Mesendoderm (in vitro differentiated cells): ENCODE data around the gene TRABD2B.

Experiments used
- DNase-seq: peaks from one replicate; pipeline ENCODE4 v3.0.0; 2013
- H2AK5ac ChIP-seq: 2 replicates; pipeline ENCODE4 v1.6.1; 2013; ENCODE audit warnings: low read length, inconsistent platforms
- H2BK120ac ChIP-seq: 2 replicates; pipeline ENCODE4 v1.6.1; 2013; ENCODE audit warnings: low read depth, mild to moderate bottlenecking, low read length, moderate library complexity, mixed read lengths
- H2BK15ac ChIP-seq: replicated peaks from 2 replicates; pipeline ENCODE4 v1.6.1; 2013; ENCODE audit warnings: low read depth, mild to moderate bottlenecking, moderate library complexity
- H2BK5ac ChIP-seq: 2 replicates; pipeline ENCODE4 v1.6.1; 2013; ENCODE audit warnings: low read length, inconsistent platforms
- H3K18ac ChIP-seq: 2 replicates; pipeline ENCODE4 v1.6.1; 2013; ENCODE audit warnings: mild to moderate bottlenecking, low read length, mixed read lengths
- H3K23ac ChIP-seq: one replicate; pipeline ENCODE4 v1.6.1; 2013; ENCODE audit warnings: low read length
- H3K27ac ChIP-seq: 2 replicates; pipeline ENCODE4 v1.5.1; 2013; ENCODE audit warnings: low read depth, mild to moderate bottlenecking, inconsistent platforms, low read length, moderate library complexity
- H3K27me3 ChIP-seq: 2 replicates; pipeline ENCODE4 v1.6.1; 2013; ENCODE audit warnings: low read length, control low read depth, mild to moderate bottlenecking, inconsistent platforms; ENCODE audit not compliant: insufficient read depth, poor library complexity
- H3K36me3 ChIP-seq: 2 replicates; pipeline ENCODE4 v1.6.1; 2013; ENCODE audit warnings: low read length, inconsistent platforms; ENCODE audit not compliant: control insufficient read depth, insufficient read depth
- H3K4ac ChIP-seq: one replicate; pipeline ENCODE4 v1.6.1; 2013; ENCODE audit warnings: low read depth, mild to moderate bottlenecking, low read length, moderate library complexity
- H3K4me1 ChIP-seq: 2 replicates; pipeline ENCODE4 v1.6.1; 2013; ENCODE audit warnings: low read depth, low read length, inconsistent platforms; ENCODE audit not compliant: control insufficient read depth
- H3K4me2 ChIP-seq: 2 replicates; pipeline ENCODE4 v1.6.1; 2013; ENCODE audit warnings: low read length
- H3K4me3 ChIP-seq: 2 replicates; pipeline ENCODE4 v1.5.1; 2013; ENCODE audit warnings: mild to moderate bottlenecking, low read length
- H3K56ac ChIP-seq: one replicate; pipeline ENCODE4 v1.6.1; 2013; ENCODE audit warnings: low read length
- H3K79me1 ChIP-seq: 2 replicates; pipeline ENCODE4 v1.6.1; 2013; ENCODE audit warnings: low read length, inconsistent platforms
- H3K79me2 ChIP-seq: 2 replicates; pipeline ENCODE4 v1.6.1; 2013; ENCODE audit warnings: mild to moderate bottlenecking, low read length; ENCODE audit not compliant: control insufficient read depth, insufficient read depth
- H3K9ac ChIP-seq: 2 replicates; pipeline ENCODE4 v1.6.1; 2013; ENCODE audit warnings: low read length, inconsistent platforms
- H4K5ac ChIP-seq: one replicate; pipeline ENCODE4 v1.6.1; 2013; ENCODE audit warnings: low read length
- H4K8ac ChIP-seq: one replicate; pipeline ENCODE4 v1.6.1; 2013; ENCODE audit warnings: low read depth, mild to moderate bottlenecking, control low read depth, low read length, moderate library complexity
- WGBS: extraction: QIAGEN DNeasy Blood & Tissue Kit; methylation state at CpG from one replicate; pipeline ENCODE4 v1.1.7; 2013; ENCODE audit warnings: low lambda C conversion rate, missing lambda C conversion rate; ENCODE audit not compliant: insufficient coverage; ENCODE audit errors: extremely low coverage; 5-methylcytosine and 5-hydroxymethylcytosine counted together

The TRABD2B gene

GRCh38 chr1:47809301-47810084 is 187.7 kb downstream of the TRABD2B start:
- Histone ChIP-seq H3K4me2 (no peak overlapping the region), H3K56ac (no peak overlapping the region), H3K79me2 (no peaks in the 10 kb centered on the region), H3K27ac (no peak overlapping the region), H4K5ac (no peak overlapping the region), H3K4me3 (no peak overlapping the region), H3K9ac (no peak overlapping the region), H3K36me3 (no peaks in the 10 kb centered on the region), H2BK15ac (no peak overlapping the region), H3K4me1 (no peaks in the 10 kb centered on the region), H2BK120ac (no peak overlapping the region), H2BK5ac (no peak overlapping the region), H3K27me3 (no peaks in the 10 kb centered on the region), H2AK5ac (no peak overlapping the region), H3K18ac (no peak overlapping the region), H3K23ac (no peak overlapping the region), H3K79me1 (no peaks in the 10 kb centered on the region), H3K4ac (no peak overlapping the region), H4K8ac (no peak overlapping the region)
- peak; percentile 16 for DNase-seq
- WGBS, result no CpG with 5 or more reads among the region's 8 CpGs

DNA sequence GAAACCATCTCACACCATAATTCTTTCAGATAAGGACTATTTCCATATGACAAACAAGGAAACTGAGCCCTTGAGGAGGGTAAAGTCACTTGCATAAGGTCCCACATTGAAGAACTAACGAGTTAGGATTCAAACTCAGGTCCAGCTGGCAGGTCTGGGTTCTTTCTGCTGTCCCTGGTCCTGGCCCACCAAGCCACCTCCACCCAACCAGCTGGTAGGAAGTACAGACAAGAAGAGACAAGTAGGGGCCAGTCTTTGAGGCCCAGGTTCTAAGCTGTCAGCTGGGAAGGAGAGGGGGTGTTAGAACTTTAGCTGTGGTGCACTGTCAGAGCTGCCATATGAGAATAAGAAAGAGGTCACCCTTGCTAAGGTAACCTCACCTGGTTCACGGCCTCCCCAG is 188.6 kb downstream of the TRABD2B start:
- no peak overlapping the region for H3K56ac ChIP-seq
- H2BK5ac ChIP-seq, result no peak overlapping the region
- H3K4ac ChIP-seq, result no peak overlapping the region
- no peak overlapping the region for H4K5ac ChIP-seq
- no peak overlapping the region for H2BK15ac ChIP-seq
- no peak for DNase-seq
- no peak overlapping the region for H3K4me3 ChIP-seq
- no peak overlapping the region for H2AK5ac ChIP-seq
- no peak overlapping the region for H4K8ac ChIP-seq
- WGBS, result no CpG with 5 or more reads among the region's 2 CpGs
- no peaks in the 10 kb centered on the region for H3K79me2 ChIP-seq
- no peak overlapping the region for H3K18ac ChIP-seq
- no peak overlapping the region for H3K23ac ChIP-seq
- H2BK120ac ChIP-seq, result no peak overlapping the region
- H3K9ac ChIP-seq, result no peak overlapping the region
- H3K27me3 ChIP-seq, result no peaks in the 10 kb centered on the region
- no peak overlapping the region for H3K4me2 ChIP-seq
- no peaks in the 10 kb centered on the region for H3K4me1 ChIP-seq
- H3K36me3 ChIP-seq, result no peaks in the 10 kb centered on the region
- no peaks in the 10 kb centered on the region for H3K79me1 ChIP-seq
- H3K27ac ChIP-seq, result no peak overlapping the region

DNA sequence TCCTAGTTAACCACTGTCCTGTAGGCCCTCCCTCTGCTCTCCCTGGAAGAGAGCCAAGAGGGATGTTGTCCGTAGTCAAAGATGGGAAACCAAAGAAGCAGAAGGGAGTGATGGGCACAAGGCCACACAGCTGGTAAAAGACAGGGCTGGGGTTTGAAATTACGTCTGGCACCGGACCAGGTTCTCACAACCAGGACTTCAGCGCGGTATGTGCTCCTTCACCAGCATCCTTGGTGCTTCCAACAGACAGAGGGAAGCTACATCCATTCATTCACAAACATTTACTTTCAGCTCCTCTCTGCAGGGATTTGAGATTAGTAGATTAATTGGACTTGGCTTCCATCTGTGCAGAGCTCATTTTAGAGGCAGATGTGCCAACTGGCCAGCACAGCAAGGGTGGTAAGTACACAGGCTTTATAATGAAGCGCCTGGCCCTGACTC is 191.2 kb downstream of the TRABD2B start:
- Histone ChIP-seq H2BK5ac (no peak overlapping the region), H4K8ac (no peak overlapping the region), H4K5ac (no peak overlapping the region), H3K4me2 (no peak overlapping the region), H3K9ac (no peak overlapping the region), H2BK120ac (no peak overlapping the region), H3K4me3 (no peak overlapping the region), H3K56ac (no peak overlapping the region), H3K18ac (no peak overlapping the region), H3K27me3 (no peaks in the 10 kb centered on the region), H3K79me1 (no peaks in the 10 kb centered on the region), H3K4ac (no peak overlapping the region), H2AK5ac (no peak overlapping the region), H3K4me1 (no peaks in the 10 kb centered on the region), H3K36me3 (no peaks in the 10 kb centered on the region), H3K79me2 (no peaks in the 10 kb centered on the region), H3K23ac (no peak overlapping the region), H2BK15ac (no peak overlapping the region), H3K27ac (no peak overlapping the region)
- no CpG with 5 or more reads among the region's 6 CpGs for WGBS
- no peak for DNase-seq

DNA sequence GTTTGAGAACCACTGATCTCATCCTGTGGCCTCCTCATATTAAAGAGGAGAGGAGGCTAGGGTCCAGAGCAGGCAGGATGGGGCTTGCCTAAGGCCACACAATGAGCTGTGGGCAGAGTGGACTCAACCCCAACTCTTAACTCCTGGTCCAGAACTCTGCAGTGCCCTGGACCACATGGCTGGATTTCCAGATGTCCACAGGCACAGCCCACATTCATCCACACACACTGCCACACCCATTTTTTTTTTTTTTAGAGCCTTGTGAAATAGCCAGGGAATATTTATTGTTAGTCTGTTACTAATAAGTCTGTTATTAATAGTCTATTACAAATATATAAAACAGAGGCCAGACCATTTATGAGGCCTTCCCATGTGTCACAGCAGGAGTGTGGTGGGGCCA is 192.2 kb downstream of the TRABD2B start:
- Histone ChIP-seq H2BK5ac (no peak overlapping the region), H3K27ac (no peak overlapping the region), H3K79me1 (no peaks in the 10 kb centered on the region), H3K9ac (no peak overlapping the region), H3K4me2 (no peak overlapping the region), H3K4ac (no peak overlapping the region), H2BK15ac (no peak overlapping the region), H3K4me1 (no peaks in the 10 kb centered on the region), H2BK120ac (no peak overlapping the region), H3K79me2 (no peaks in the 10 kb centered on the region), H3K27me3 (no peaks in the 10 kb centered on the region), H3K4me3 (no peak overlapping the region), H3K18ac (no peak overlapping the region), H2AK5ac (no peak overlapping the region), H4K5ac (no peak overlapping the region), H3K56ac (no peak overlapping the region), H3K23ac (no peak overlapping the region), H3K36me3 (no peaks in the 10 kb centered on the region), H4K8ac (no peak overlapping the region)
- DNase-seq, result no peak

- H4K8ac ChIP-seq, result no peak overlapping the region
- H2AK5ac ChIP-seq, result no peak overlapping the region
- H3K56ac ChIP-seq, result no peak overlapping the region
- H3K79me1 ChIP-seq, result no peaks in the 10 kb centered on the region
- H2BK15ac ChIP-seq, result no peak overlapping the region
- H3K27me3 ChIP-seq, result no peaks in the 10 kb centered on the region
- no peak overlapping the region for H3K18ac ChIP-seq
- no peaks in the 10 kb centered on the region for H3K79me2 ChIP-seq
- no peak overlapping the region for H3K4me3 ChIP-seq
- DNase-seq, result peak; percentile 34
- no peak overlapping the region for H2BK5ac ChIP-seq
- no peaks in the 10 kb centered on the region for H3K36me3 ChIP-seq
- WGBS, result no CpG with 5 or more reads among the region's 13 CpGs
- H3K9ac ChIP-seq, result no peak overlapping the region
- no peak overlapping the region for H3K27ac ChIP-seq
- H3K23ac ChIP-seq, result no peak overlapping the region
- no peak overlapping the region for H3K4me2 ChIP-seq
- no peak overlapping the region for H2BK120ac ChIP-seq
- no peak overlapping the region for H4K5ac ChIP-seq
- no peaks in the 10 kb centered on the region for H3K4me1 ChIP-seq
- no peak overlapping the region for H3K4ac ChIP-seq
Observed at GRCh38 chr1:47803815-47804501, 193.2 kb downstream of the TRABD2B start.
